Measurements from ENCODE around the gene LIN7B. TPM values are rescaled to one million over a fixed set of nuclear protein-coding genes. Genes with fewer than 3 reads are reported as not detected.

LIN7B gene
- total and polyA plus RNA-seq, 2 of the 13 experiments (the other 11 are each of a cell fraction or from before 2014, with no cell fraction given), result 5.3 to 7.6 TPM

GRCh38 chr19:49127674-49128544 is 13.7 kb downstream of the LIN7B start (continued):
- TF ChIP-seq ZBTB4 (CRISPR knock-in tag; IDR thresholded peaks at IDR 0.05; ENCODE audit: borderline replicate concordance) (no peak; the same call in none of the 2 replicates), ARNT (IDR thresholded peaks at IDR 0.05) (no peak), CHD2 (IDR thresholded peaks at IDR 0.05; ENCODE audit: low read depth, low read length) (peak; percentile 34; the same call in 1 of the 2 replicates), SPEN (CRISPR knock-in tag; IDR thresholded peaks at IDR 0.05; ENCODE audit: low read depth) (peak; percentile 97; the same call in 1 of the 2 replicates), ZNF281 (CRISPR knock-in tag; IDR thresholded peaks at IDR 0.05; ENCODE audit: borderline replicate concordance) (peak; percentile 72), FOXJ3 (CRISPR knock-in tag; IDR thresholded peaks at IDR 0.05; ENCODE audit: borderline replicate concordance) (no peak; the same call in 1 of the 2 replicates), USF2 (IDR thresholded peaks at IDR 0.05; ENCODE audit: low read depth, low read length) (no peak), USF2 (CRISPR knock-in tag; IDR thresholded peaks at IDR 0.05; ENCODE audit: borderline replicate concordance) (no peak), REST (IDR thresholded peaks at IDR 0.05; ENCODE audit: borderline replicate concordance in 1 of 2, low read depth in 1 of 2, low read length in 2 of 2) (no peak), SYNCRIP (IDR thresholded peaks at IDR 0.05; ENCODE audit: insufficient read depth, low read depth, low read length) (no peak), FOXM1 (CRISPR knock-in tag; IDR thresholded peaks at IDR 0.05) (peak; percentile 96), AHR (CRISPR knock-in tag; IDR thresholded peaks at IDR 0.05) (peak; percentile 95), REL (CRISPR knock-in tag; conservative IDR thresholded peaks at IDR 0.05) (peak; percentile 99), TFAP4 (IDR thresholded peaks at IDR 0.05; ENCODE audit: borderline replicate concordance, low read depth) (no peak)

All from HepG2 (cell line).